Suppressor macrophage (primary cell): ENCODE measurements around the gene PANX1.
"Not testable (repeated sequence)": the region's sequence is repeated elsewhere in the genome, so short reads cannot be mapped to it uniquely, and the experiment has no call there.

ENCODE experiments used
- DNase-seq, 4 experiments: peaks; one replicate each; pipeline ENCODE4 v3.0.0-alpha.2; 2020 to 2022
- total RNA-seq, 17 experiments: gene quantifications; one replicate each; lab custom pipeline; 2026; ENCODE audit warnings: mixed read lengths in 6 of 17, inconsistent platforms in 3 of 17; lab: John Stamatoyannopoulos, UW

PANX1 gene
- total RNA-seq = 30.1 to 184 (median 51.2) reads per million in 17 experiments

- peak; percentile 78 to 95 (median 88) for DNase-seq
Observed at GRCh38 chr11:94128746-94129511, at the start of gene PANX1. TSS of gene PANX1 (plus strand) at chr11:94128841. CDS start at chr11:94129313, 472 bp downstream.

GRCh38 chr11:94084164-94084563 is 44.5 kb upstream of the PANX1 start:
- no peak for DNase-seq

- DNase-seq = no peak
Observed at GRCh38 chr11:94088906-94089305, 39.7 kb upstream of the PANX1 start.

- DNase-seq = no peak
Observed at GRCh38 chr11:94089341-94089740, 39.3 kb upstream of the PANX1 start.

- DNase-seq = no peak
Observed at GRCh38 chr11:94090401-94090800, 38.2 kb upstream of the PANX1 start.

- no peak for DNase-seq
Observed at GRCh38 chr11:94091091-94091490, 37.5 kb upstream of the PANX1 start.

- DNase-seq = no peak
Observed at GRCh38 chr11:94100253-94100652, 28.4 kb upstream of the PANX1 start.

GRCh38 chr11:94103471-94103870 is 25.2 kb upstream of the PANX1 start:
- no peak for DNase-seq

- no peak for DNase-seq
Observed at GRCh38 chr11:94104734-94105133, 23.9 kb upstream of the PANX1 start.

GRCh38 chr11:94106716-94107115 is 21.9 kb upstream of the PANX1 start:
- no peak for DNase-seq

- DNase-seq = no peak
Observed at GRCh38 chr11:94107363-94107762, 21.3 kb upstream of the PANX1 start.

GRCh38 chr11:94111241-94111640 is 17.4 kb upstream of the PANX1 start:
- no peak for DNase-seq

- DNase-seq = no peak
Observed at GRCh38 chr11:94111660-94112059, 17.0 kb upstream of the PANX1 start.

GRCh38 chr11:94112206-94112953 is 16.3 kb upstream of the PANX1 start:
- DNase-seq = no peak

GRCh38 chr11:94117197-94117574 is 11.5 kb upstream of the PANX1 start:
- DNase-seq = no peak

- DNase-seq = no peak
Observed at GRCh38 chr11:94117871-94118270, 10.8 kb upstream of the PANX1 start.

GRCh38 chr11:94119676-94120075 is 9.0 kb upstream of the PANX1 start:
- DNase-seq = not testable (repeated sequence)

- not testable (repeated sequence) for DNase-seq
Observed at GRCh38 chr11:94120516-94120915, 8.1 kb upstream of the PANX1 start.

GRCh38 chr11:94120946-94121345 is 7.7 kb upstream of the PANX1 start:
- DNase-seq = no peak

GRCh38 chr11:94125407-94126115 is 3.1 kb upstream of the PANX1 start:
- DNase-seq = no peak

- peak in 2 of 4 experiments; percentile 34 to 41 for DNase-seq
Observed at GRCh38 chr11:94127638-94128037, 1.0 kb upstream of the PANX1 start.

GRCh38 chr11:94128291-94128745 is 323 bp upstream of the PANX1 start:
- DNase-seq = peak; percentile 16 to 54 (median 39)
